ENCODE measurements around the gene MSI2.

DNA sequence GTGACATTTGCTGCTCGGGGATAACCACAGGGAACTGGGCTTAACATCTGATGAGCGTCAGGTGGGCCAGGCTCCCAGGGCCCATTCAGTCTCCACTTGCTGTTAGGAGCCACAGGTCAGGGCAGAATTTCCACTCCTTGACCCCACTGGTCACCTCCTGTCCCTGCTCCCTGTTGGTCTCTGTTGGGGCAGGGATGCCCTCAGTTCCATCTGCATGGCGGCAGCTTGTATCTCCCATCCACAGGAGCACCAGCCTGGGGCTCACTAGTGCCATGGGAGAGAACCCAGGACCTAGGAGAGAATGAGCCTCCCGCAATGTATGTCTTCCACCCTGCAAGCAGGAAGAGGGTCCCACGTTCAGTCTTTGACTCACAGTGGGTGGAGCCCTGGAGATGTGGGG is 276.6 kb downstream of the MSI2 start:
- TF ChIP-seq ELF1 (IDR thresholded peaks at IDR 0.05) = no peak
- TF ChIP-seq, protein P1, sequence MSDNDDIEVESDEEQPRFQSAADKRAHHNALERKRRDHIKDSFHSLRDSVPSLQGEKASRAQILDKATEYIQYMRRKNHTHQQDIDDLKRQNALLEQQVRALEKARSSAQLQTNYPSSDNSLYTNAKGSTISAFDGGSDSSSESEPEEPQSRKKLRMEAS (IDR thresholded peaks at IDR 0.05; ENCODE audit: low read depth) = no peak
